GM21737 (cell line): ENCODE measurements around the gene SNPH.
"Not testable (repeated sequence)": the region's sequence is repeated elsewhere in the genome, so short reads cannot be mapped to it uniquely, and the experiment has no call there.

ENCODE experiments used
- ATAC-seq: cut with Tn5 transposase; IDR thresholded peaks from one replicate; pipeline ENCODE4 v1.9.1; 2021; ENCODE audit warnings: mild to moderate bottlenecking, moderate library complexity; ENCODE audit not compliant: unreplicated experiment

SNPH gene

DNA sequence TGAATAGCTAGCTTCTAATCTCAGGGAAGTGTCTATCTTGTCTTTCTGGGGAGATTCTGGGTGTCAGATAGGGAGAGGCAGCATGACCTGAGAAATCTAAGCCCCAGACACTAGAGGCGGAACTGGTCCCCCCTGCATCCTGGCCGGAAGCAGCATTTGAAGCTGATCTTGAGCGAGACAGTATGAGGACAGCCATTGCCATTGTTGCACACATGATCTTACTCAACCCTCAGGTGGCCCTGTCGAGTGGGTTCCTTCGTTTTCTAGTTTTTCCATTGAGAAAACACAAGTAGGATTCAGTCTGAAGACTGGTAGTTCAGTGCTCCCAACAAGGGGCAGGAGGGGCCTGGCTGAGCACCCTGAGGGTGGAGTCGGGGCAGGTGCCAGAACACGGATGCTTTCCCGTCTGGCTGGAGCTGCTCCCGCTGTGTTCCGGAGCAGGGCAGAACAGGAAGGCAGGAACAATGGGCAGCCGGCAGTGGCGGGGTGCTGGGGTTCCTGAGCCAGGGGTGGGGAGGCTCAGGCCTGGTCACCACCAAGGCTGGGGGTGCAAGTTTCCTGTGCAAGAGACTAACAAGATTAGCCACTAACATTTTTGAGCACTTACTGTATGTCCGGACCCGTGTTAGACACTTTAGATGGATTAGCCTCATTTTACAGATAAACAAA is 70.7 kb downstream of the SNPH start:
- ATAC-seq, result no peak

- ATAC-seq, result no peak
These were observed 71.3 kb downstream of the SNPH start for GRCh38 chr20:1337441-1337840.

GRCh38 chr20:1338096-1338495 is 72.0 kb downstream of the SNPH start:
- ATAC-seq, result no peak

DNA sequence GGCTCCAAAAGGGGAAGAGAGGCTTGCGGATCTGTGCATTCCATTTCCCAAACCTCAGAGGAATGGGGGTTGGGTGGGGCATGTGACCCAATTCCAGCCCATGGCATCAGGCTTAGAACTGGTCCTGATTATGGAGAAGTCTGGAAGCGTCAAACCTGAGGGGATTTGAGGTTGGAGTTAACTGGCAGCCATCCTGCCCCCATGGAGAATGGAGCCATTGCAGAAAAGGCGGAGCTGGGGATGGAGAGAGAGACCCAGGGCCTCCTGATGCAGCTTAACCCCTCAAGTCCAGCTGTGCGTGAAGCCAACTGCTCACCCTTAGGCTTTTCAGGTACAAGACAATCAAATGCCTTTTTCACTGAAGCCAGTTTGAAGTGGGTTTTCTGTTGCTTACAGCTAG is 72.7 kb downstream of the SNPH start:
- ATAC-seq, result no peak

DNA sequence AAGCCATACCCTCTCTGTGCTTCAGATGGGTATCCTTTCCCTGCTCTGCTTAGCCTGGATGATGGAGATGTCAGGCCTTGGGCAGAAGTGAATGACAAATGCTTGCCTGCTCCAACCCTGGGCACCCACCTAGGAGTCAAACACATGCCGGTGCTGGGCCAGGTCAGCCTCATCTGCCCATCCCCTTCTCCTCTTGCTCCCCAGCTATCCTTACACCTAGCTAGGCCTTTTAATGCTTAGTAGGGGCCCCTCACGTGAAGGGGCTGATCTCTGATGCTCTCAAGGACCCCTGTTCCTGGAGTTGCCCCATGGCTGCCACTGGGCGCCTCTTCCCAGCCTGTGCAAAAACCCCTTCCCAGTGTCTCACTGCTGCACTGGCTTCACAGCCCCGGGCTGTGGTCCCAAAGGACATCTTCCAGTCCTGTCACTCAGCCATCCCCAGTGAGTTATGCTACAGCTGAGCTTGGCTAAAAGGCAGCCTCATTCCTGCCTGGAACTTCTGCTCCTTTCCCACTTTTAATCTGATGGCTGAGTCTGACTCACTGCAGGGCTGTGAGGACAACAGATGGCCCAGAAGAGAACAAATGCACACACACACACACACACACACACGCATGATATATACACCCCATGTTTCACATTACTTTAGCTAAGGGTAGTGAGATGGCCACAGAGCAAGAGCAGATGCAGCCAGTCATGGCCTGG is 75.6 kb downstream of the SNPH start:
- no peak for ATAC-seq

- not testable (repeated sequence) for ATAC-seq
These were observed 77.5 kb downstream of the SNPH start for GRCh38 chr20:1343446-1344124.

GRCh38 chr20:1345030-1345755 is 79.1 kb downstream of the SNPH start:
- no peak for ATAC-seq

GRCh38 chr20:1345756-1346093 is 79.6 kb downstream of the SNPH start:
- no peak for ATAC-seq

DNA sequence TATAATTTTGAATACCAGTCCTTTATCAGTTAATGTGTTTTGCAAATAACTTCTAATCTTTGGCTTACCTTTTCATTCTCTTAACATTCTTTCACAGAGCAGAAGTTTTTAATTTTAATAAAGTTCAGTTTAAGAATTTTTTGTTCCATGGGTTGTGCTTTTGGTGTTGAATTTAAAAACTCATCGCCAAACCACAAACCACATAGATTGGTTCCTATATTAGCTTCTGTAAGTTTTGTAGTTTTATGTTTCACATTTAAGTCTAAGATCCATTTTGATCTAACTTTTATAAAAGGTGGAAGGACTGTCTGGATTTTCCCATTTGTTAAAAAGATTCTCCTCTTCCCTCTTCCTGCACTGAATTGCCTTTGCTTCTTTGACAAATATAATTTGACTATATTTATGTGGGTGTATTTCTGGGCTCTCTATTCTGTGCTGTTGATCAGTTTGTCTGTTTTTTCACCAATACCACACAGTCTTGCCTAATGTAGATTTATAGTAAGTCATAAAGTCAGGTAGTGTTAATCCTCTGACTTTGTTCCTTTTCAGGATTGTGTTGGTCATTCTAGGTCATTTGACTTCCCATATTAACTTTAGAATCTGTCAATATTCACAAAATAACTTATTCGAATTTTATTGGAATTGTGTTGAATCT is 80.3 kb downstream of the SNPH start:
- no peak for ATAC-seq

DNA sequence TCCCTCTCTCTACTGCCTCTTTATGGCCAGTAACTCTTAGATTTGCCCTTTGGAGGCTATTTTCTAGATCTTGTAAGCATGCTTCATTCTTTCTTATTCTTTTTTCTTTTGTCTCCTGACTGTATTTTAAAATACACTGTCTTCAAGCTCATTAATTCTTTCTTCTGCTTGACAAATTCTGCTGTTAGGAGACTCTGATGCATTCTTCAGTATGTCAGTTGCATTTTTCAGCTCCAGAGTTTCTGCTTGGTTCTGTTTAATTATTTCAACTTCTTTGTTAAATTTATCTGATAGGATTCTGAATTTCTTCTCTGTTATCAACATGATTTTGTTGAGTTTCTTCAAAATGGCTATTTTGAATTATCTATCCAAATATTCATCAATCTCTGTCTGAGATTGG is 87.9 kb downstream of the SNPH start:
- ATAC-seq, result no peak

DNA sequence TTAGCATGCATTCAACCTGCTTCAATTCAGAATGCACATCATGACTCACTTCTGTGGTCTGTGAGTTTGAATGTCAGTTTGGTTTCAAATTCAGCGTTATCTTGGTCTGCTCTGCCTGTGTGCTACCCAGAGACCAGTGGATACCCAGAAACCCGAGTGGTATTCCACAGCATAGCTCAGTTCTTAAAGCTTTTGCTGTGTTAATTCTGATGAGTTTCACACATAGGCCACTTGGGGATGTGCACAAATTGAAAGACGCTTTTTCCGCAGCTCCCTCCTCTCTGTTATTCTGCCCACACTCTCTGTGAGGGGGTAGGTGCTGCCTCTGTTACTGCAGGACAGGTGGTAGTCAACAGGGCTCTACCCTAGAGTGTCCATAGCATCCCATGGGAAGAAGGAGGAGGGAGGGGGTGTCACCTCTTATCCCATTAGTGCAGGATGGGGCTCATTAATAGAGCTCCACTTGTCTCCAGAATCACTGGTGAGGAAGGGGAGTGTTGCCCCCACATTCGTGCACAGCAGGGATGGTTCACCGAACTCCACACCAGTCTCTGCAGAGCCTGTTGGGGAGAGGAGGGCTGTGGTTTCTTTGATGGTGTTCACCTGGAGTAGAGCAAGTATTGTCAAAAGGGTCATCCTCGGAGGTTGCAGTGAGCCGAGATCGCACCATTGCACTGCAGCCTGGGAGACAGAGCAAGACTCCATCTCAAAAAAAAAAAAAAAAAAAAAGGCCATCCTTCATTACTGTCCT is 92.0 kb downstream of the SNPH start:
- no peak for ATAC-seq
